Left ventricle myocardium inferior (tissue), 1 donor: Measurements from ENCODE around the gene PTH1R. TPM values are rescaled to one million over a fixed set of nuclear protein-coding genes. Genes with fewer than 3 reads are reported as not detected.

Experiments used
- DNase-seq: peaks from one replicate; pipeline ENCODE4 v3.0.0-alpha.2; 2020
- H3K27ac ChIP-seq: fragments of 200-600 bp; replicated peaks from 2 replicates; pipeline ENCODE4 v1.8.0; 2021
- H3K27me3 ChIP-seq: fragments of 200-600 bp; 2 replicates; pipeline ENCODE4 v1.8.0; 2021; ENCODE audit warnings: low read depth
- H3K36me3 ChIP-seq: fragments of 200-600 bp; 2 replicates; pipeline ENCODE4 v1.8.0; 2021
- H3K4me1 ChIP-seq: fragments of 200-600 bp; 2 replicates; pipeline ENCODE4 v1.8.0; 2021
- H3K4me3 ChIP-seq: fragments of 200-600 bp; 2 replicates; pipeline ENCODE4 v1.8.0; 2021; ENCODE audit warnings: mild to moderate bottlenecking, moderate library complexity
- H3K9me3 ChIP-seq: fragments of 200-600 bp; replicated peaks from 2 replicates; pipeline ENCODE4 v1.8.0; 2021
- CTCF ChIP-seq: fragments of 200-600 bp; IDR thresholded peaks from 2 replicates; pipeline ENCODE4 v1.8.0; 2021; ENCODE audit warnings: antibody characterized with exemption, mild to moderate bottlenecking, borderline replicate concordance
- intact Hi-C: fragments of 100-400 bp; cut with micrococcal nuclease; formaldehyde crosslinking; loops from one replicate; pipeline ENCODE4 v1.11.0; 2022
- total RNA-seq: library from RNA; stranded (reverse); fragmentation: NEBNext Ultra II Directional; extraction: Animal tissue kit (Norgen Biotek cat#: 25700); gene quantifications from one replicate; pipeline ENCODE4 v1.2.1, GENCODE V29; 2021
- donor health status: DM: no; HTN: yes; CAD: no; lungs with severe emphysema.

The PTH1R gene
- total RNA-seq, 1 donor from 2014 or later = 6.4 TPM

DNA sequence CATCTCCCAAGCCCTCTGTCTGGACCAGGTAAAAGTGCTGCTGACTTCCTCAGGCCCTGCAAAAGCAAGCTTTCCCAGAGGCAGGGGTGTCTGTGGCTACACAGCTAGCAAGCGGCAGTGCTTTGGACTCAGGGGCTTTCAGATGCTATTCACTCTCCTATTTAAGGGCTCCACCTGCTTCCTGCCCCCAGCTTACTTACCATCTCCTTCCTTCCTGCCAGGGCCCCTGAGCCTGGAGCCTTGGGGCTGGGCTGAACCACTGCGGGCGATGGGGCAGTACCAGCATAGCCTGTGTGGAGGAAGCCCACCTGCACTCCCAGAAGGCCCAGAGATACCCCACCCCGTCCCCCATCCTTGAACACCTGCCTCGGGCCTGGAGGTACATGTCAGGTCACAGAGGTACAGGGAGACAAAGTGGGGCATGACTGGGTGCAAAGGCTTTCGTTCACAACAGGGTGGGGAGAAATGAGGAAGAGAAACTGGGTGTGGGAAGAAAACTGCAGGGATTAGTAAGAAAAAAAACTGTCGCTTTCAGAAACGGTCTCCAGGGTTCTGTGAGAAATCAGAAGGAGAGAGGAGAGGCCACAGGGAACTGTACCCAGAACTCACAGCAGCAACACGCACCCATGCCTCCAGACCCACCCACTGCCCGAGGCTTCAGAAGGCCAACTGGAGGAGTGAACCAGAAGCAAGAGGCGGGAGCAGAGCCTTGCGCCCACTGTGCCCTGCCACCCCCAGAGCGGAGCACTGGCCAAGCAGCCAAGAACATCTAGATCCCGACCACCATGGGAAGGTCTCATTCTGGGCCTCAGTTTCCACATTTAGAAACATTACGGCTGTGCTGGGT is 49.6 kb downstream of the PTH1R start:
- intact Hi-C loops = no loop called here
- Histone ChIP-seq H3K4me3 (no peak overlapping the region), H3K4me1 (peaks cover 92% of the 10 kb centered on the region), H3K27me3 (no peaks in the 10 kb centered on the region), H3K27ac (peak overlapping the region; percentile 90), H3K9me3 (no peaks in the 10 kb centered on the region), H3K36me3 (peaks cover 31% of the 10 kb centered on the region)
- DNase-seq = no peak
- no peak for TF ChIP-seq CTCF

GRCh38 chr3:46927718-46928073 is 50.2 kb downstream of the PTH1R start:
- TF ChIP-seq CTCF = no peak
- no peak for DNase-seq
- intact Hi-C loops = no loop called here
- peak overlapping the region; percentile 90 for H3K27ac ChIP-seq
- no peaks in the 10 kb centered on the region for H3K27me3 ChIP-seq
- peaks cover 98% of the 10 kb centered on the region for H3K4me1 ChIP-seq
- H3K9me3 ChIP-seq = no peaks in the 10 kb centered on the region
- peaks cover 25% of the 10 kb centered on the region for H3K36me3 ChIP-seq
- no peak overlapping the region for H3K4me3 ChIP-seq

- no peak for TF ChIP-seq CTCF
- no peak overlapping the region for H3K4me3 ChIP-seq
- peaks cover 99% of the 10 kb centered on the region for H3K4me1 ChIP-seq
- peaks cover 19% of the 10 kb centered on the region for H3K36me3 ChIP-seq
- DNase-seq = no peak
- intact Hi-C loops = no loop called here
- H3K27ac ChIP-seq = peak overlapping the region; percentile 90
- no peaks in the 10 kb centered on the region for H3K27me3 ChIP-seq
- H3K9me3 ChIP-seq = no peaks in the 10 kb centered on the region
Measured at GRCh38 chr3:46928282-46928681, 50.8 kb downstream of the PTH1R start.

- no peaks in the 10 kb centered on the region for H3K27me3 ChIP-seq
- H3K4me1 ChIP-seq = peaks cover 100% of the 10 kb centered on the region
- H3K4me3 ChIP-seq = no peak overlapping the region
- peak; percentile 74 for DNase-seq
- TF ChIP-seq CTCF = no peak
- H3K36me3 ChIP-seq = peaks cover 11% of the 10 kb centered on the region
- peak overlapping the region; percentile 90 for H3K27ac ChIP-seq
- no peaks in the 10 kb centered on the region for H3K9me3 ChIP-seq
- intact Hi-C loops = no loop called here
Measured at GRCh38 chr3:46929324-46929723, 51.8 kb downstream of the PTH1R start.

DNA sequence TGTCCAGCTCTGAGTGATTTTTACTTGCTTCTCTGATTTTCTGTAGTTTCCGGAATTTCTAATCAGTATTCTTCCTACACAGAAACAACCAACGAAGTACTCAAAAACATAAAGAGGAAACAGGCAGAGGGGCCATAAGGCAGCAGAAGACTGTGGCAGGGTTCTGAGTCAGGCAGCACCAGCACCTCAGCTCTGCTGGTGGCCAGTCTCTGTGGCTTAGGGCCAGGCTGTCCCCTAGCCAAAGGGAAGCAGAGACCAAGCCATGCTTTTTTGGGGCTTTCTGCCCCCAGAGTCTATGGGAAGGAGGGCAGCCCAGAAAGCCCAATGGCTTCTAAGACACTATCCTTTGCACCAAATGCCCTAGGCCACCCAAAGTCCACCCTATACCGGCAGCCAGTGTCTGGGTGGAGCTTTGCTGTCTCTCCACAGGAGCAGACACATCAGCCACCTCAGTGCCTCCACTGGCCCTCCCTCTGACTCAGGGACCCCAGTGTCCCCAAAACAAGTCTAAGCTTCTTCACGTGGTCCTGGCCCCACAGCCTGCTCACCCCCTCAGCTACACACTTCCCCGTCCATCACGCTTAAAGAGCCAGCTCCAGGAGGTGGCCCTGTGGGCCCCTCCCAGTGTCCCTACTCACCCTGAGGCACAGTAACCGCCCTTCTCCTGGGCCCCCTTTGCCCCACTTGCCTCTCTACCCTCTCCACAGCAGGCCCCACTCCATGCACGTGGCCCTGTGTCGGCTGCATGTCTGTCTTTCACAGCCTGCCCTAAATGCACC is 52.8 kb downstream of the PTH1R start:
- intact Hi-C loops = no loop called here
- DNase-seq = no peak

More for the DNA sequence above, 52.8 kb downstream of the PTH1R start:
- no peak for TF ChIP-seq CTCF
- Histone ChIP-seq H3K4me1 (peaks cover 100% of the 10 kb centered on the region), H3K27ac (peak overlapping the region; percentile 90), H3K9me3 (no peaks in the 10 kb centered on the region), H3K36me3 (peaks cover 2% of the 10 kb centered on the region), H3K4me3 (no peak overlapping the region), H3K27me3 (no peaks in the 10 kb centered on the region)
